NCI-H187 (cell line): ENCODE measurements around the gene AP4B1.
A peak's percentile ranks its signal among the peaks of the same experiment; 100 is the strongest.
"Not testable (repeated sequence)": the region's sequence is repeated elsewhere in the genome, so short reads cannot be mapped to it uniquely, and the experiment has no call there.

Experiments used
- DNase-seq, 2 experiments: peaks; one replicate each; lab custom pipeline; 2025; lab: John Stamatoyannopoulos, UW

AP4B1 gene

GRCh38 chr1:113904674-113905434, at the start of gene AP4B1, which contains the start of gene DCLRE1B:
AP4B1 (minus strand) TSS chr1:113904799; CDS start chr1:113904717, 82 bp downstream.
DCLRE1B (plus strand) TSS chr1:113905326; CDS start chr1:113905587, 261 bp downstream.
- peak; percentile 97 to 100 for DNase-seq

DNA sequence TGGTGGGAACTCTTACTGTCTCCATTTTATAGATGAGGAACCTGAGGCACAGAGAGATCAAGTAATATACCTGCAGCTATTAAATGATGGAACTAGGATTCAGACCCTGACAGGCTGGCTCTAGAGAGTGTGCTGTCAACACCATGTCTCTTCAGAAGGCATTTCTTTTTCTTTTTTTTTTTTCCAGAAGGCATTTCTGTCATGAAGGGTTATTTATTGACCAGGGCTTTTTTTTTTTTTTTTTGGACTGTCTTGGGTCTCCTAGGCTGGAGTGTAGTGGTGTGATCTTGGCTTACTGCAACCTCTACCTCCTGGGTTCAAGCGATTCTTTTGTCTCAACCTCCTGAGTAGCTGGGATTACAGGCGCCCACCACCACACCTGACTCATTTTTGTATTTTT, 47.1 kb upstream of the AP4B1 start:
- no peak for DNase-seq

DNA sequence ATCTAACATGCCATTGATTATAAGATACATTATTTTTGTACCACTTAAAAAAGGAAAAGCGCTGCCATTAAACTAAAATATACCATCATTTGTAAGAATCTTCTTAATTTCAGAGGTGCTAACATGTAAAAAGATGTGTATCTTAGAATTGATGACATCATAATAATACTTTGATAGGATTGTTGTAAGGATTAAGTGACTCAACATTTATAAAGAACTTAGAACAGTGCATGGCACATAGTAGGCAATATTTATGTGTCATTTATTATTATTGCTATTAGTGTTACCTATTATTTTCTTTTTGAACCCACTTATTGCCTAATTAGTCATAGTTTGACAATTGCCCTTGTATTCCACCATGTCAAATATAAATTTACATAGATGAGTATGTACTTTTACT, 46.3 kb upstream of the AP4B1 start:
- no peak for DNase-seq

- no peak for DNase-seq
Observed at GRCh38 chr1:113949007-113949406, 44.4 kb upstream of the AP4B1 start.

DNA sequence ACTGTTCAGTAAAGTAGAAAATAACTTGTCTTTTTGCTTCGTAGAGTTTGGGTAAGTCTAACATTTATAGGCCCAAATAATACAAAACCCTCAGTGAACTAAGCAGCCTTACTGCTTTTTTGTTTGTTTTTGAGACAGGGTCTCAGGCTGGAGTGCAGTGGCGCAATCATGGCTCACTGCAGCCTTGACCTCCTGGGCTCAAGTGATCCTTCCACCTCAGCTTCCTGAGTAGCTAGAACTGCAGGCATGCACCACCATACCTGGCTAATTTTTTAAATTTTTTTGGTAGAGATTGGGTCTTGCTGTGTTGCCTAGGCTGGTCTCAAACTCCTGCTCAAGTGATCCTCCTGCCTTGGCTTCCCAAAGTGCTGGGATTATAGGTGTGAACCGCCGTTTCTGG, 43.6 kb upstream of the AP4B1 start:
- DNase-seq, result not testable (repeated sequence)

DNA sequence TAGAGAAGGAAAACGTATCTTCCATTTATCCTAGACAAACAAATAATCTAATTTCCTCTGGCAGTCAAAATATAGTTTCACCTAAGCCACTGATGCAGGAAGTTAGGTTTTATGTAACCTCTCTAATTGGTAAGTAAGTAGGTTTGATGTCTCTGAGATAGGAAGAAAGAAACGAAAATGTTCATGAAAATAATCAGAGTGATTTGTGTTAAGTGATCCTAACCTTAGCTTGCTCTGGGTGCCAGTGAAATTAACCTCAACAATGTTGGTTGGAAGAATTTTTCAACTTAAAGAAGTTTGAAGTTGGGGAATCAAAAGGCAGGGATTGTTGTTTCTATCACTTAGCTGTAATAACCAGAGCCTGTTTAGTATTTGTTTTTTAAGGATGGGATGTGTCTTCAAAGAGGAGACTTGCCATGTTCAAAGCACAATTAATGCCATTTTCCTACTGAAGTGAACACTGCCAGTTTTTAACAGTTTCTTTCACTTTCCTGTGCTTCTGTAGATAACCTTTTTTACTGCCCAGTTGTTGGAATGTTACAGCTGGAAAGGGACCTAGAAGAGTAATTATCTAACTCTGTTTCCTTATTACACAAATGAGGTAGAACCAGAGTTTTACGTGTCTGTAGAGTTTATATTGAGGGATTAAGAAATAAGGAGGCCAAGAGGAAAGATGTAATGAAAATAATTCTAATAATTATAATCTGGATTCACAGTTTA, 42.9 kb upstream of the AP4B1 start:
- DNase-seq, result no peak

DNA sequence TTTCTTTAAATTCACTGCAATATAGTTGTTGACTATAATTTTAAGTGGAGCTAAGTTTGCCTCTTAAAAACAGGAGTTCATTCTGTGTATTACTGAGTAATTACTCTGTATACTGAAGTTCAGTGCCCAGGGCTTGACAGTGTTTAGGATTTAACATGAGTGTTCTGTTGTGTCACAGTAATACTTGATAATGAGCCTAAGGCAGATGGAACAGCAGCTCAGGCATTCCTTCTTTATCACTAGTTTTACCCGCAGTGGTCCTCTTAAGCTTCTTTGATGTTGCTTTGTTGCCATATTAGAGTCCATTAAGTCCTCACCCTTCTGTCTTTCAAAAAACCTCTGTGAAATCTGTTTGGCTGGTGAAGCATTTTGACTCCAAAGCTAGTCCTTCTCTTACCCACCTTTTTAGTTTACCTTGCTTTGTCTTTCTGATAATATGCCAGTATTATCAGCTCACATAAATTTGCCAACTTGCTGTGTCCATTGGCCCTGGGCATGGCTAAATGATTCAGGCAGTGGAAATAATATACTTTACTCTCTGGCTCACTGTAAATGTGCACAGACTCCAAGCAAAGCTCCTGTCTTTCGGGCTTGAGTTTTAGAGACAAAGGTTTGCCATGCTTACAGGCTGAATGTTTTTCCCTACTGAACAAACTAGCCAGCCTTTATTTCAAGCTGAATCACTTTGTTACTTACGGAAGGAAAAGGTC, 42.2 kb upstream of the AP4B1 start:
- DNase-seq, result no peak

DNA sequence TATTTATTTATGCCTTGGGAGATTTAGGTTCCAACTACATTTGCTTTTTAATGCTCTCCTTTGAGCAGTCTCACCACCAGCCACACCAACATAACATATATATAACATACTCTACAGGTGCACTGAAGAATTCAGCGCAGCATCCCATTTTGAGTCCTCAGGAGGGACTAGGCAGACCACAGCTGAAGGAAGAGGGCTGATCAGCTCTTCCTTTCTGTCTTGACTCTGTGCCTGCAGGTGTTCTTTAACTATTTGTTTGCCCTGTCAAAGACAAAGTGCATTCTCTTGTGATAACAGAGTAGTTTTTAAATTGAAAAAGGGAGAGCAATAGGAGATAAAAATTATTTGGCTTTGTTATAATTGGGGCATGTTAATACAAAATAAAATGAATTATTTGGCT, 41.5 kb upstream of the AP4B1 start:
- DNase-seq, result no peak

DNA sequence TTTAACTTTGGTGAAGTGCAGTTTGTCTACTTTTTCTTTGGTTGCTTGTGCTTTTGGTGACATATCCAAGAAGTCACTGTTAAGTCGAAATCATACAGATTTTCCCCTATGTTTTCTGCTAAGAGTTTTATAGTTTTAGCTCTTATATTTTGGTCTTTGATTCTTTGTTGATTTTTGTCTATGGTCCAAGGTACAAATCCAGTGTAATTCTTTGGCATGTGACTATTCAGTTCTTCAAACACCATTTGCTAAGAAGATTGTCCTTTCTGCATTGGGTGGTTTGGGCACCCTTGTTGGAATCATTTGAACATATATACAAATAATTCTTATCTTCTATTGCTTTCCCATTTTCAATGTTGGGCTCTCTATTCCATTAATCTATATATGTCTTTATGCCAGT, 40.7 kb upstream of the AP4B1 start:
- DNase-seq, result no peak

GRCh38 chr1:113943028-113943811, 38.6 kb upstream of the AP4B1 start:
- DNase-seq, result no peak

GRCh38 chr1:113942527-113942926, 37.9 kb upstream of the AP4B1 start:
- no peak for DNase-seq

GRCh38 chr1:113941245-113941559, 36.6 kb upstream of the AP4B1 start:
- DNase-seq, result no peak

DNA sequence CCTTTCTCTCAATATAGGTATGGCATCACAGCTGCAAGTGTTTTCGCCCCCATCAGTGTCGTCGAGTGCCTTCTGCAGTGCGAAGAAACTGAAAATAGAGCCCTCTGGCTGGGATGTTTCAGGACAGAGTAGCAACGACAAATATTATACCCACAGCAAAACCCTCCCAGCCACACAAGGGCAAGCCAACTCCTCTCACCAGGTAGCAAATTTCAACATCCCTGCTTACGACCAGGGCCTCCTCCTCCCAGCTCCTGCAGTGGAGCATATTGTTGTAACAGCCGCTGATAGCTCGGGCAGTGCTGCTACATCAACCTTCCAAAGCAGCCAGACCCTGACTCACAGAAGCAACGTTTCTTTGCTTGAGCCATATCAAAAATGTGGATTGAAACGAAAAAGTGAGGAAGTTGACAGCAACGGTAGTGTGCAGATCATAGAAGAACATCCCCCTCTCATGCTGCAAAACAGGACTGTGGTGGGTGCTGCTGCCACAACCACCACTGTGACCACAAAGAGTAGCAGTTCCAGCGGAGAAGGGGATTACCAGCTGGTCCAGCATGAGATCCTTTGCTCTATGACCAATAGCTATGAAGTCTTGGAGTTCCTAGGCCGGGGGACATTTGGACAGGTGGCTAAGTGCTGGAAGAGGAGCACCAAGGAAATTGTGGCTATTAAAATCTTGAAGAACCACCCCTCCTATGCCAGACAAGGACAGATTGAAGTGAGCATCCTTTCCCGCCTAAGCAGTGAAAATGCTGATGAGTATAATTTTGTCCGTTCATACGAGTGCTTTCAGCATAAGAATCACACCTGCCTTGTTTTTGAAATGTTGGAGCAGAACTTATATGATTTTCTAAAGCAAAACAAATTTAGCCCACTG, 36.0 kb upstream of the AP4B1 start:
- DNase-seq, result no peak

DNA sequence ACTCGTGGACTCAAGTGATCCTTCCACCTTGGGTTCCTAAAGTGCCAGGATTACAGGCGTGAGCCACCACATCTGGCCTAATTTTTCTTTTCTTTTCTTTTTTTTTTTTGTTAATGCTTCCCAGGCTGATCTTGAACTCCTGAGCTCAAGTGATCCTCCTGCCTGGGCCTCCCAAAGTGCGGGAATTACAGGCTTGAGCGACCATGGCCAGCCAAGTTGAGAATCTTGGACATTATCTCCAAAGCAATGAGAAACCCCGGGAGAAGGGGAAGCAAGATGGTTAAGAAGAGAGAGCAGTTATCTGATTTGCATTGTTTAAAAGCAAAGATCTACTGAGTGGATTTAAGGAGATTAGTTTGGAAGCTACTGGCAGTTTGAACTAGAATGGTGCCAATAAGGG, 33.6 kb upstream of the AP4B1 start:
- no peak for DNase-seq

DNA sequence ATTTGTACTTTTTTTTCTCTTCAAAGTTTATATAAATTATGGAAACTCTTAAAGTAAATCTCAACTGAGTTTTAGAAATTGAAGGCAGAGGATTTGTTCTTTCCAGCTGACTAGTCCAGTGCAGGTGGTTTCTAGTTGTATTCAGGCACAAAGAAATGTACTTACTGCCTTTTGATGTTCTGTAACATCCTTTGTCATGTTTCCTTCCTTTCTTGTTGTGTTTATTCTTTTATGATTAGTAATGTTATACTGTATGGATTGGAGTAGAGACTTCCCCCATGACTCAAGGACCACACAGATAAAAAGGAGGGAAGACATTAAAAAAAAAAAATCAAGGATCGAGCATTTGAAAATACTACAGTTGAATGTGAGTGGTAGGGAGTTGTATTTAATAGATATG, 32.5 kb upstream of the AP4B1 start:
- no peak for DNase-seq

DNA sequence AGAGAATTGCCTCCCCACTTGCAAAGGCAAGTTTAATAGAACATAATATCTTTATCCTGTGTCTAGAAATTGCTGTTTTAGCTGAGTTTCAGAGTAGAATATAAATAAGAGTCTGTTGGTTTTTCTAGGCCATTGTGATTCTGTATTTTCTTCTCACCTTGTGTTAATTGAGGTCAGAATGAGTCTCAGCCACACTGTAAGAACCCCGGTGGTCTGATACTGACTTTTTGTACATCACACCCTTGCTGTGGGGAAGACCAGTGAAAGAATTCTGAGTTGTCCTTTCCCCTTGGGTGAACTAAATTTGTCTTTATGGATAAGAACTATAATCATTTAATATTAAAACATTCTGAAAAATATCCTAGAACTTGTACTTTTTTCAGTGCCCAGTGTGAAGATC, 31.4 kb upstream of the AP4B1 start:
- no peak for DNase-seq

GRCh38 chr1:113935176-113935575, 30.6 kb upstream of the AP4B1 start:
- DNase-seq, result no peak

DNA sequence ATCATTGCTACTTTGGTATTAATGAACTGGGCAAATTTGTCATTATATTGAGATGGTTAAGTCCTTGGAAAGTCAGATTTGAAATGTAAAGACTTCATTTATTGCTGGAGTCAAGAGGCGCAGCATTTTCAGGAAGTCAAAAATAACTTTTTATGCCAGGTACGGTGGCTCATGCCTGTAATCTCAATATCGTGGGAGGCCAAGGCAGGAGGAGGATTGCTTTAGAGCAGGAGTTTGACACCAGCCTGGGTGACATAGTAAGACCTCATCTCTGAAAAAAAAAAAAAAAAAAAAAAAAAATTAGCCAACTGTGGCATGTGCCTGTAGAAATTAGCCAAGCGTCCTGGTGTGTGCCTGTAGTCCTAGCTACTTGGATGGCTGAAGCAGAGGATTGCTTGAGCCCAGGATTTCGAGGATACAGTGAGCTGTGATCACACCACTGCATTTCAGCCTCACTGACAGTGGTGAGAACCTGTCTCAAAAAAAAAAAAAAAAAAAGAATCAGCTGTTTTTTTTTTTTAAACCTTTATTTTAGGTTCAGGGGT, 30.0 kb upstream of the AP4B1 start:
- DNase-seq, result no peak

DNA sequence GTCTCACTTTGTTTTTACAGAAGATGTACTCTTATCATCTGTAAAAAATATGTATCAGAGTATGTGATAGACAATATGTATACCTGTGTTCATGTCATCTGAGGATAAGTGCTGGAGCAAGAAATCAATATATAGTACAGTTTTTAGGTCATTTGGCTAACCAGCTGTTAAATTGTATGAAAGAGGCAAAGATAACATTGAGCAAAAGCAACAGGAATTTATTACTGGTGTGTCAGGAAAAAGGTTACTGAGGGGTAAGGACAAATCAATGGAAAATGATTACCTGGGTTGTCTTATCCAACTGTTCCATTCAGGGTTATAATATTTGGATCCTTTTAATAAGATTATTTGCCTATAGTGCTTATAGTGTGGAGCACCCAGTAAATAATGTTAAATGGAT, 29.4 kb upstream of the AP4B1 start:
- no peak for DNase-seq

DNA sequence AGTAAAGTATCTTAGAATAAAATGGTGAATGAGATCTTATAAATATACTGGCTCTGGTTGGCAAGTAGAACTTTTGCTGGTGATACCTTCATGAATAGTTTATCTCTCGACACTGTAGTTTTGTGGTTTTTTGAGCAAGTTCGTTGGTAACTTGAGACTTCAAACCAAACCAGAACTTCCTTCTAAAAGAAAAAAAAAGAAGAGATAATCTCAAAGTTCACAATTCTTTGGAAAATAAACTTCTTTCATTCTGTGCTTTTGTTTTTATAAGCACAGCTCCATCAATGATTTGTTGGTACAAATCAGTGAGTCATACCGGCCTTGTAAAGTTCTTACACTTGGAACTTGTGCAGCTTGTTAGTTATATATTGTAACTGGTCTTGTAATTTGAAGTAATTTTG, 26.9 kb upstream of the AP4B1 start:
- DNase-seq, result no peak
